ENCODE results near the gene LRMDA.

Gene LRMDA

DNA sequence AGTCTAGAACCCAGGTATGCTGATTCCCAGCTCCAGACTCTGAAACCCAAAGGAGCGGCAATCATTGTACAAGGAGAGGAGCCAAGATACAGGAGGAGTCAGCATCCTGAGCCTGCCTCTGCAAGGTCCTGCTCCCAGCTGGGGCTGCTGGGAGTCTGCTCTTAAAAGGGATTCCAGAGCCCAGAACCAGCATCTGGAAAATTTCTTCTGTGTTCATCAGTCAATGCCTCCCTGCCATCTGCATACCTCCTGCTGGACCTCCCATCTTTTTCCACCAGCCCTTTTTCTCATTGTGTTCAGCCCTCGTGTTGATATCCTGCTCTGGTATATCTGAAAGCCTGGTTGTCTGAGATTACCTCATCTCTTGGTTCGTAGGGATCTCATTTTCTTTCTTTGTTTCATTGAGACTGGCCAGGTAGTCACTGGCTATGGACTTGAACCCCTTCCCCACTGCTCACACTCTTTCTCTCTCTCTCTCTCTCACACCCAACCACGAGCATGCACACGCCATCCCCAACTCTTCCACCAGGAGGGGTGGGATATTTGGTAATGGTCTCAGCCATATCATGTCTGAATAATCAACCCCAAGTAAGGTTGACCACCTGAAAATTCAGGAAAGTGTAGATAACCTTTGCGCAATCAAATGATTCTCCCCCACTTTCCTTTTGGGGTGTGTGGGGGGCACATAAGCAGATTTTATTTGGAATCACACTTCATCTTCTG lies 608.8 kb downstream of the LRMDA start:
- DNase-seq (no peak), ATAC-seq (ENCODE audit: insufficient read depth, low read depth) (no peak)
- Histone ChIP-seq H3K4me1 (ENCODE audit: insufficient read depth, low read length) (no peaks in the 10 kb centered on the region), H4K20me1 (ENCODE audit: insufficient read depth, low read length) (no peaks in the 10 kb centered on the region), H3K79me2 (ENCODE audit: insufficient read depth, low read length) (no peaks in the 10 kb centered on the region), H3K27ac (ENCODE audit: low read length) (no peak overlapping the region), H3K27me3 (ENCODE audit: insufficient read depth, low read length, poor library complexity) (no peaks in the 10 kb centered on the region), H3K36me3 (ENCODE audit: insufficient read depth, low read length) (no peaks in the 10 kb centered on the region), H3K4me2 (ENCODE audit: insufficient read depth, low read length) (no peak overlapping the region), H3K9ac (ENCODE audit: low read depth, low read length) (no peak overlapping the region), H3K4me3 (ENCODE audit: low read depth in 1 of 2, low read length in 2 of 2) (no peak overlapping the region), H3K9me3 (ENCODE audit: insufficient read depth, low read length, severe bottlenecking) (no peaks in the 10 kb centered on the region), H2AFZ (ENCODE audit: low read depth, low read length) (no peak overlapping the region)
- TF ChIP-seq EZH2 (IDR thresholded peaks at IDR 0.05; ENCODE audit: borderline replicate concordance, low read depth, low read length, severe bottlenecking): no peak
- TF ChIP-seq, protein P1, sequence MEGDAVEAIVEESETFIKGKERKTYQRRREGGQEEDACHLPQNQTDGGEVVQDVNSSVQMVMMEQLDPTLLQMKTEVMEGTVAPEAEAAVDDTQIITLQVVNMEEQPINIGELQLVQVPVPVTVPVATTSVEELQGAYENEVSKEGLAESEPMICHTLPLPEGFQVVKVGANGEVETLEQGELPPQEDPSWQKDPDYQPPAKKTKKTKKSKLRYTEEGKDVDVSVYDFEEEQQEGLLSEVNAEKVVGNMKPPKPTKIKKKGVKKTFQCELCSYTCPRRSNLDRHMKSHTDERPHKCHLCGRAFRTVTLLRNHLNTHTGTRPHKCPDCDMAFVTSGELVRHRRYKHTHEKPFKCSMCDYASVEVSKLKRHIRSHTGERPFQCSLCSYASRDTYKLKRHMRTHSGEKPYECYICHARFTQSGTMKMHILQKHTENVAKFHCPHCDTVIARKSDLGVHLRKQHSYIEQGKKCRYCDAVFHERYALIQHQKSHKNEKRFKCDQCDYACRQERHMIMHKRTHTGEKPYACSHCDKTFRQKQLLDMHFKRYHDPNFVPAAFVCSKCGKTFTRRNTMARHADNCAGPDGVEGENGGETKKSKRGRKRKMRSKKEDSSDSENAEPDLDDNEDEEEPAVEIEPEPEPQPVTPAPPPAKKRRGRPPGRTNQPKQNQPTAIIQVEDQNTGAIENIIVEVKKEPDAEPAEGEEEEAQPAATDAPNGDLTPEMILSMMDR (IDR thresholded peaks at IDR 0.05; ENCODE audit: borderline replicate concordance, extremely low read depth, low read length, poor library complexity, severe bottlenecking): no peak

GRCh38 chr10:76040830-76041220 lies 609.4 kb downstream of the LRMDA start:
- Histone ChIP-seq H3K27me3 (ENCODE audit: insufficient read depth, low read length, poor library complexity) (no peaks in the 10 kb centered on the region), H4K20me1 (ENCODE audit: insufficient read depth, low read length) (no peaks in the 10 kb centered on the region), H3K4me2 (ENCODE audit: insufficient read depth, low read length) (no peak overlapping the region), H3K9me3 (ENCODE audit: insufficient read depth, low read length, severe bottlenecking) (no peaks in the 10 kb centered on the region), H3K4me3 (ENCODE audit: low read depth in 1 of 2, low read length in 2 of 2) (no peak overlapping the region), H3K9ac (ENCODE audit: low read depth, low read length) (no peak overlapping the region), H3K27ac (ENCODE audit: low read length) (no peak overlapping the region), H3K4me1 (ENCODE audit: insufficient read depth, low read length) (no peaks in the 10 kb centered on the region), H2AFZ (ENCODE audit: low read depth, low read length) (no peak overlapping the region), H3K36me3 (ENCODE audit: insufficient read depth, low read length) (no peaks in the 10 kb centered on the region), H3K79me2 (ENCODE audit: insufficient read depth, low read length) (no peaks in the 10 kb centered on the region)
- no peak for TF ChIP-seq EZH2 (IDR thresholded peaks at IDR 0.05; ENCODE audit: borderline replicate concordance, low read depth, low read length, severe bottlenecking)
- TF ChIP-seq, protein P1 (IDR thresholded peaks at IDR 0.05; ENCODE audit: borderline replicate concordance, extremely low read depth, low read length, poor library complexity, severe bottlenecking): no peak
- DNase-seq: no peak
- ATAC-seq (ENCODE audit: insufficient read depth, low read depth): no peak

DNA sequence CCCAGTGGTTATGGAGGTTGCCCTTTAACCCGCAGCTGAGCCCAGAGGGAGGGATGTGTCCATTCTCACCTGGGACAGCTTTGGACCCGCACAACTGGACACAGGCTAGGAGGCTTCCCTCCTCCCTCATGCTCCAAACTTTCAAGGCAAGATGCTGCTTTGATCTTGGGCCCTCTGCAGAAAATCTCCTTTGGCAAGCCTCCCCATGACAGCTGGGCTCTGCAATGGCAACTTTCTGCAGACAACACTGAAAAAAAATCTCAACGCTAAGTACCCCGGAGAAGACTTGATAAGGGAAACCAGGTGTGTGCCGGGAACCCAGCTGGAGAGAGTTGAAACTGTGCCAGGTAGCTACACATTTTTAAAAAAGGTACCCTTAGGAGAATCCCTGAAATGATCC lies 610.1 kb downstream of the LRMDA start:
- H3K4me3 ChIP-seq (ENCODE audit: low read depth in 1 of 2, low read length in 2 of 2): no peak overlapping the region
- no peak for TF ChIP-seq EZH2 (IDR thresholded peaks at IDR 0.05; ENCODE audit: borderline replicate concordance, low read depth, low read length, severe bottlenecking)
- TF ChIP-seq, protein P1 (IDR thresholded peaks at IDR 0.05; ENCODE audit: borderline replicate concordance, extremely low read depth, low read length, poor library complexity, severe bottlenecking): no peak
- ATAC-seq (ENCODE audit: insufficient read depth, low read depth): no peak

More for the DNA sequence above, 610.1 kb downstream of the LRMDA start:
- no peaks in the 10 kb centered on the region for H4K20me1 ChIP-seq (ENCODE audit: insufficient read depth, low read length)
- no peaks in the 10 kb centered on the region for H3K79me2 ChIP-seq (ENCODE audit: insufficient read depth, low read length)
- H3K27me3 ChIP-seq (ENCODE audit: insufficient read depth, low read length, poor library complexity): no peaks in the 10 kb centered on the region
- H2AFZ ChIP-seq (ENCODE audit: low read depth, low read length): no peak overlapping the region
- H3K4me1 ChIP-seq (ENCODE audit: insufficient read depth, low read length): no peaks in the 10 kb centered on the region
- no peak overlapping the region for H3K4me2 ChIP-seq (ENCODE audit: insufficient read depth, low read length)
- no peak overlapping the region for H3K27ac ChIP-seq (ENCODE audit: low read length)
- no peak overlapping the region for H3K9ac ChIP-seq (ENCODE audit: low read depth, low read length)
- no peak for DNase-seq
- no peaks in the 10 kb centered on the region for H3K9me3 ChIP-seq (ENCODE audit: insufficient read depth, low read length, severe bottlenecking)
- no peaks in the 10 kb centered on the region for H3K36me3 ChIP-seq (ENCODE audit: insufficient read depth, low read length)

Measured in DND-41 (cell line).